H1 (cell line): ENCODE results near the gene ABI3BP. TPM values are rescaled to one million over a fixed set of nuclear protein-coding genes. Genes with fewer than 3 reads are reported as not detected.
A peak's percentile ranks its signal among the peaks of the same experiment; 100 is the strongest.

Experiments used
- CHD7 ChIP-seq: fragments of 300-600 bp; sonication (generic); IDR thresholded peaks from 2 replicates; pipeline ENCODE4 v1.7.1; 2012; ENCODE audit warnings: low read length, moderate library complexity, mild to moderate bottlenecking, inconsistent platforms; ENCODE audit not compliant: insufficient replicate concordance
- POU5F1 ChIP-seq: IDR thresholded peaks from 2 replicates; pipeline ENCODE4 v1.6.1; 2011; ENCODE audit warnings: low read depth, mild to moderate bottlenecking, low read length, moderate library complexity
- USF2 ChIP-seq: IDR thresholded peaks from 2 replicates; pipeline ENCODE4 v1.6.1; 2011; ENCODE audit warnings: low read length, improper control_type of control experiment
- polyA plus RNA-seq, 7 experiments: library from polyadenylated mRNA; depleted of rRNA in 3 of 7; stranded (reverse) in 5 of 7; unstranded in 2 of 7; fragments of >200 nt in 5 of 7; fragments of 200-250 nt in 2 of 7; gene quantifications; 1 replicate in 5 of 7; 2 replicates in 1 of 7; 4 replicates in 1 of 7; pipeline versions ENCODE4 v1.2.1 to v1.2.3, GENCODE V29; 2011 to 2013; ENCODE audit warnings: missing spikeins in 2 of 7, mixed read lengths in 2 of 7
- total RNA-seq: library from RNA; stranded (reverse); fragmentation: NEBNext Ultra II Directional; extraction: Animal tissue kit (Norgen Biotek cat#: 25700); gene quantifications from 2 replicates; pipeline ENCODE4 v1.2.1, GENCODE V29; 2021

Gene ABI3BP
- total and polyA plus RNA-seq, 2 of the 8 experiments (the other 6 are each of a cell fraction or from before 2014, with no cell fraction given) = 0.08 to 0.32 TPM

- TF ChIP-seq USF2 (no peak), CHD7 (peak; percentile 32), POU5F1 (peak; percentile 85; the same call in 1 of the 2 replicates)
- TF ChIP-seq, all 59 proteins: peak for 6
Measured at GRCh38 chr3:100769693-100770092, 223.5 kb downstream of the ABI3BP start (continued).
